Epidermal melanocyte (primary cell): ENCODE measurements around the gene ARHGEF28.

ENCODE experiments used
- DNase-seq: peaks from one replicate; pipeline ENCODE4 v3.0.0; 2011; ENCODE audit warnings: low spot score; ENCODE audit not compliant: insufficient read length

ARHGEF28 gene

GRCh38 chr5:73856997-73857396 is 231.0 kb downstream of the ARHGEF28 start:
- DNase-seq = no peak

GRCh38 chr5:73857446-73857845 is 231.4 kb downstream of the ARHGEF28 start:
- no peak for DNase-seq

GRCh38 chr5:73858054-73858453 is 232.1 kb downstream of the ARHGEF28 start:
- DNase-seq = no peak

GRCh38 chr5:73858776-73859175 is 232.8 kb downstream of the ARHGEF28 start:
- no peak for DNase-seq

GRCh38 chr5:73859696-73860095 is 233.7 kb downstream of the ARHGEF28 start:
- no peak for DNase-seq

- DNase-seq = no peak
Observed at GRCh38 chr5:73861313-73861988, 235.5 kb downstream of the ARHGEF28 start.

- DNase-seq = no peak
Observed at GRCh38 chr5:73862796-73863195, 236.8 kb downstream of the ARHGEF28 start.

- DNase-seq = no peak
Observed at GRCh38 chr5:73863876-73864275, 237.9 kb downstream of the ARHGEF28 start.

GRCh38 chr5:73865315-73865714 is 239.3 kb downstream of the ARHGEF28 start:
- no peak for DNase-seq

- no peak for DNase-seq
Observed at GRCh38 chr5:73867345-73868335, 241.6 kb downstream of the ARHGEF28 start.

- no peak for DNase-seq
Observed at GRCh38 chr5:73883646-73884045, 257.6 kb downstream of the ARHGEF28 start.

GRCh38 chr5:73887688-73888087 is 261.7 kb downstream of the ARHGEF28 start:
- DNase-seq = no peak

GRCh38 chr5:73890569-73890968 is 264.6 kb downstream of the ARHGEF28 start:
- no peak for DNase-seq

- no peak for DNase-seq
Observed at GRCh38 chr5:73892218-73892617, 266.2 kb downstream of the ARHGEF28 start.

- no peak for DNase-seq
Observed at GRCh38 chr5:73892806-73893205, 266.8 kb downstream of the ARHGEF28 start.

- DNase-seq = no peak
Observed at GRCh38 chr5:73893813-73894212, 267.8 kb downstream of the ARHGEF28 start.

- DNase-seq = no peak
Observed at GRCh38 chr5:73894860-73895259, 268.9 kb downstream of the ARHGEF28 start.

GRCh38 chr5:73895471-73895870 is 269.5 kb downstream of the ARHGEF28 start:
- DNase-seq = no peak

- no peak for DNase-seq
Observed at GRCh38 chr5:73896097-73896496, 270.1 kb downstream of the ARHGEF28 start.

- DNase-seq = no peak
Observed at GRCh38 chr5:73896668-73897067, 270.7 kb downstream of the ARHGEF28 start.

GRCh38 chr5:73897893-73898292 is 271.9 kb downstream of the ARHGEF28 start:
- no peak for DNase-seq

GRCh38 chr5:73899055-73899454 is 273.1 kb downstream of the ARHGEF28 start:
- DNase-seq = peak; percentile 54
